HEK293T (cell line): ENCODE data around the gene FAM81A.

Experiments
- BHLHE40 ChIP-seq: fragments of 450-650 bp; IDR thresholded peaks from 2 replicates; pipeline ENCODE4 v1.6.1; 2016; ENCODE audit warnings: mild to moderate bottlenecking, moderate library complexity, borderline replicate concordance
- CTBP1 ChIP-seq: fragments of 450-650 bp; IDR thresholded peaks from 2 replicates; pipeline ENCODE4 v1.6.1; 2016; ENCODE audit warnings: borderline replicate concordance
- ELF4 ChIP-seq: fragments of 450-650 bp; IDR thresholded peaks from 2 replicates; pipeline ENCODE4 v1.6.1; 2017; ENCODE audit warnings: antibody characterized with exemption
- FOXA1 ChIP-seq: fragments of 450-650 bp; IDR thresholded peaks from 2 replicates; pipeline ENCODE4 v1.6.1; 2016; ENCODE audit warnings: mild to moderate bottlenecking
- FOXK2 ChIP-seq: fragments of 450-650 bp; IDR thresholded peaks from 2 replicates; pipeline ENCODE4 v1.6.1; 2016; ENCODE audit warnings: mild to moderate bottlenecking
- FOXM1 ChIP-seq: fragments of 450-650 bp; IDR thresholded peaks from 2 replicates; pipeline ENCODE4 v1.6.1; 2017; ENCODE audit warnings: mild to moderate bottlenecking, borderline replicate concordance
- HDGF ChIP-seq: fragments of 450-650 bp; IDR thresholded peaks from 2 replicates; pipeline ENCODE4 v1.6.1; 2017; ENCODE audit warnings: antibody characterized with exemption, borderline replicate concordance
- L3MBTL2 ChIP-seq: fragments of 450-650 bp; conservative IDR thresholded peaks from 2 replicates; pipeline ENCODE4 v1.6.1; 2016; ENCODE audit warnings: mild to moderate bottlenecking
- NFRKB ChIP-seq: fragments of 450-650 bp; IDR thresholded peaks from 2 replicates; pipeline ENCODE4 v1.6.1; 2016; ENCODE audit warnings: mild to moderate bottlenecking, moderate library complexity
- SP1 ChIP-seq: fragments of 450-650 bp; IDR thresholded peaks from 2 replicates; pipeline ENCODE4 v1.6.1; 2017
- TARDBP ChIP-seq: fragments of 450-650 bp; IDR thresholded peaks from 2 replicates; pipeline ENCODE4 v1.6.1; 2016
- ZNF384 ChIP-seq: fragments of 450-650 bp; IDR thresholded peaks from 2 replicates; pipeline ENCODE4 v1.6.1; 2016
- TF ChIP-seq, protein P1 (sequence below): fragments of 450-650 bp; IDR thresholded peaks from 2 replicates; pipeline ENCODE4 v1.6.1; 2016

- TF ChIP-seq BHLHE40 (no peak), TARDBP (no peak), FOXM1 (no peak), SP1 (no peak), L3MBTL2 (no peak), FOXA1 (no peak), CTBP1 (no peak), ELF4 (no peak), ZNF384 (no peak), NFRKB (no peak), HDGF (no peak), FOXK2 (no peak)
- TF ChIP-seq, protein P1, sequence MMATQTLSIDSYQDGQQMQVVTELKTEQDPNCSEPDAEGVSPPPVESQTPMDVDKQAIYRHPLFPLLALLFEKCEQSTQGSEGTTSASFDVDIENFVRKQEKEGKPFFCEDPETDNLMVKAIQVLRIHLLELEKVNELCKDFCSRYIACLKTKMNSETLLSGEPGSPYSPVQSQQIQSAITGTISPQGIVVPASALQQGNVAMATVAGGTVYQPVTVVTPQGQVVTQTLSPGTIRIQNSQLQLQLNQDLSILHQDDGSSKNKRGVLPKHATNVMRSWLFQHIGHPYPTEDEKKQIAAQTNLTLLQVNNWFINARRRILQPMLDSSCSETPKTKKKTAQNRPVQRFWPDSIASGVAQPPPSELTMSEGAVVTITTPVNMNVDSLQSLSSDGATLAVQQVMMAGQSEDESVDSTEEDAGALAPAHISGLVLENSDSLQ = no peak
These were observed 90.4 kb downstream of the FAM81A start for GRCh38 chr15:59528429-59528828.
